HCT116 (cell line): ENCODE data around the gene DLG4. TPM values are rescaled to one million over a fixed set of nuclear protein-coding genes. Genes with fewer than 3 reads are reported as not detected.

Experiments
- ATAC-seq: fragments of 200-7000 bp; cut with Tn5 transposase; 2 replicates; pipeline ENCODE4 v1.9.1; 2020; ENCODE audit warnings: mild to moderate bottlenecking, moderate library complexity
- BruUV-seq: library from RNA; stranded (reverse); fragments of 400-500 nt; replicated peaks from 2 replicates; lab custom pipeline; 2021; lab: Mats Ljungman, UMichigan
- CTCF ChIA-PET: fragments of 300-600 bp; sonication (Branson Sonifier 250); formaldehyde crosslinking; loops from one replicate; lab custom pipeline; 2021; ENCODE audit warnings: antibody characterized with exemption; lab: Charles Lee
- POLR2A ChIA-PET: fragments of 300-600, 350-600 bp; sonication (Branson Sonifier 250); formaldehyde crosslinking; loops from one replicate; lab custom pipeline; 2021; ENCODE audit warnings: antibody characterized with exemption; lab: Charles Lee
- RAD21 ChIA-PET, 2 experiments: fragments of 300-600 bp; sonication (Branson Sonifier 250); formaldehyde crosslinking; loops; one replicate each; lab custom pipeline; 2023; ENCODE audit warnings: low total read pairs in 2 of 2; ENCODE audit not compliant: uncharacterized antibody in 2 of 2, unreplicated experiment in 2 of 2, low non-redundant PET in 1 of 2; lab: Charles Lee
- DNase-seq: peaks from one replicate; pipeline ENCODE4 v3.0.0-alpha.2; 2010; ENCODE audit warnings: low read depth, low spot score
- H2AFZ ChIP-seq: fragments of 200-600 bp; shearing (Covaris generic), sonication (generic); 2 replicates; pipeline ENCODE4 v1.6.1; 2017; ENCODE audit warnings: low read depth, mixed run types, mixed read lengths, antibody characterized with exemption, low read length; ENCODE audit not compliant: poor library complexity, severe bottlenecking
- H3K27ac ChIP-seq: 2 replicates; pipeline ENCODE4 v1.5.1; 2012; ENCODE audit warnings: low read depth, low read length
- H3K27me3 ChIP-seq: fragments of 200-600 bp; sonication (generic); 2 replicates; pipeline ENCODE4 v1.6.1; 2016; ENCODE audit warnings: mixed run types, low read length, mixed read lengths; ENCODE audit not compliant: insufficient read depth
- H3K36me3 ChIP-seq, 2 experiments: fragments of 200-500 bp in 1 of 2; fragments of 200-600 bp in 1 of 2; sonication (Bioruptor generic) in 1 of 2; sonication (generic) in 1 of 2; 2 replicates each; pipeline versions ENCODE4 v1.5.1 to v1.6.1; 2014 to 2016; ENCODE audit warnings: low read length in 2 of 2, inconsistent platforms in 1 of 2, mixed read lengths in 1 of 2, mixed run types in 1 of 2; ENCODE audit not compliant: insufficient read depth in 2 of 2, control insufficient read depth in 1 of 2
- H3K4me1 ChIP-seq, 2 experiments: fragments of 200-600 bp in 1 of 2; sonication (generic) in 1 of 2; 2 replicates each; pipeline versions ENCODE4 v1.5.1 to v1.6.1; 2012 to 2017; ENCODE audit warnings: low read length in 2 of 2, inconsistent platforms in 1 of 2, mild to moderate bottlenecking in 1 of 2, mixed read lengths in 1 of 2, mixed run types in 1 of 2, moderate library complexity in 1 of 2; ENCODE audit not compliant: insufficient read depth in 2 of 2, control insufficient read depth in 1 of 2
- H3K4me2 ChIP-seq: fragments of 200-600 bp; sonication (generic); 2 replicates; pipeline ENCODE4 v1.6.1; 2017; ENCODE audit warnings: mixed run types, low read length, mixed read lengths
- H3K4me3 ChIP-seq, 2 experiments: fragments of 200-600 bp in 1 of 2; sonication (generic) in 1 of 2; replicated peaks in 1 of 2; 2 replicates each; pipeline ENCODE4 v1.5.1; 2011 to 2016; ENCODE audit warnings: low read length in 2 of 2, control low read depth in 1 of 2, low read depth in 1 of 2, mild to moderate bottlenecking in 1 of 2, mixed read lengths in 1 of 2, mixed run types in 1 of 2
- H3K79me2 ChIP-seq: fragments of 200-600 bp; sonication (generic); 2 replicates; pipeline ENCODE4 v1.6.1; 2017; ENCODE audit warnings: mild to moderate bottlenecking, mixed run types, low read length, moderate library complexity, mixed read lengths; ENCODE audit not compliant: insufficient read depth
- H3K9ac ChIP-seq: fragments of 200-600 bp; sonication (generic); 2 replicates; pipeline ENCODE4 v1.6.1; 2016; ENCODE audit warnings: low read length, mixed read lengths
- H3K9me2 ChIP-seq: fragments of 200-600 bp; sonication (generic), shearing (Covaris generic); 2 replicates; pipeline ENCODE4 v1.6.1; 2017; ENCODE audit warnings: mixed run types, mild to moderate bottlenecking, moderate library complexity; ENCODE audit not compliant: insufficient read depth
- H3K9me3 ChIP-seq, 2 experiments: fragments of 200-500 bp in 1 of 2; fragments of 200-600 bp in 1 of 2; sonication (Bioruptor generic) in 1 of 2; sonication (generic) in 1 of 2; 2 replicates each; pipeline ENCODE4 v1.6.1; 2014 to 2017; ENCODE audit warnings: low read length in 2 of 2, mixed read lengths in 2 of 2, inconsistent platforms in 1 of 2, low read depth in 1 of 2, mild to moderate bottlenecking in 1 of 2, mixed run types in 1 of 2, moderate library complexity in 1 of 2; ENCODE audit not compliant: control insufficient read depth in 1 of 2, insufficient read depth in 1 of 2
- H4K20me1 ChIP-seq: fragments of 200-600 bp; sonication (generic), shearing (Covaris generic); 2 replicates; pipeline ENCODE4 v1.6.1; 2017; ENCODE audit warnings: mixed run types, mild to moderate bottlenecking, moderate library complexity; ENCODE audit not compliant: insufficient read depth
- EZH2 ChIP-seq: fragments of 200-600 bp; sonication (generic); IDR thresholded peaks from 2 replicates; pipeline ENCODE4 v1.6.1; 2017; ENCODE audit warnings: antibody characterized with exemption, mixed run types
- SP1 ChIP-seq: IDR thresholded peaks from 2 replicates; pipeline ENCODE4 v1.6.1; 2012; ENCODE audit warnings: low read depth
- intact Hi-C: fragments of 100-400 bp; cut with micrococcal nuclease; formaldehyde crosslinking; loops from 2 replicates; pipeline ENCODE4 v1.10.0; 2022
- total RNA-seq: library from RNA; stranded (reverse); gene quantifications from one replicate; pipeline ENCODE4 v1.2.1, GENCODE V29; 2021; ENCODE audit not compliant: unreplicated experiment
- TF ChIP-seq, protein P1 (sequence below): IDR thresholded peaks from 2 replicates; pipeline ENCODE4 v1.6.1; 2012; ENCODE audit warnings: low read depth
- TF ChIP-seq, protein P2 (sequence below), 3 experiments: fragments of 200-600 bp in 1 of 3; sonication (generic) in 1 of 3; IDR thresholded peaks in 2 of 3; conservative IDR thresholded peaks in 1 of 3; 2 replicates each; pipeline ENCODE4 v1.5.1; 2012 to 2017; ENCODE audit warnings: low read depth in 2 of 3, low read length in 2 of 3, antibody characterized with exemption in 1 of 3, borderline replicate concordance in 1 of 3, control low read depth in 1 of 3, mild to moderate bottlenecking in 1 of 3, mixed read lengths in 1 of 3, mixed run types in 1 of 3, moderate library complexity in 1 of 3; ENCODE audit not compliant: insufficient read depth in 1 of 3
- TF ChIP-seq, protein P3 (sequence below): IDR thresholded peaks from 2 replicates; pipeline ENCODE4 v1.6.1; 2012

The DLG4 gene
- total RNA-seq, 1 experiment from 2014 or later = 15.0 TPM

DNA sequence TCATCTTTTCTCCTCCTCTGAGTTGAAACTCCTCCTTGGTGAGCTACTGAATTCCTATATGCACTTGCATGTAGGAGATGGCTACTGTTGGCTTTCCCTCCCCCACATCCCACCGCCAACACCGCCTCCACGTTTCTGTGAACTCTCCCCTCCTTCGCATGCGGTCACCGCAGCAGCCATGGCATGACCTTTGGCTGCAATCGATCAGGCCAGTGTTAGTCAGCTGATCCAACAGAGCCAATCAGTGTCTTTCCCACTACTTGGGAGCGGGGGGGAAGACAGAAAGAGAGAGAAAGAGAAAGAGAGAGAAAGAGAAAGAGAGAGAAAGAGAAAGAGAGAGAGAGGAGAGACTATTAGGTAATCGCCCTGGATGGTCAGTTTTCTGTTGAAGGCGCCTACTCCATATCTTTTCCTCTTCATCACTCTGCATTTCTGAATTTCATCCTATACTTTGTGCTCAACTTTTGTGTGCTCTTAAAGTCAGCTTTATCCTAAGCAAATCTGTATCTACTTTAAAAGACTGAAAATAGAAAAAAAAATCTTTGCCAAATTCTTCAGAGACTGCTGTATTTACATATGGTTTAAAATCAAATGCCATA lies 63.2 kb downstream of the DLG4 start (continued):
- TF ChIP-seq, protein P1, sequence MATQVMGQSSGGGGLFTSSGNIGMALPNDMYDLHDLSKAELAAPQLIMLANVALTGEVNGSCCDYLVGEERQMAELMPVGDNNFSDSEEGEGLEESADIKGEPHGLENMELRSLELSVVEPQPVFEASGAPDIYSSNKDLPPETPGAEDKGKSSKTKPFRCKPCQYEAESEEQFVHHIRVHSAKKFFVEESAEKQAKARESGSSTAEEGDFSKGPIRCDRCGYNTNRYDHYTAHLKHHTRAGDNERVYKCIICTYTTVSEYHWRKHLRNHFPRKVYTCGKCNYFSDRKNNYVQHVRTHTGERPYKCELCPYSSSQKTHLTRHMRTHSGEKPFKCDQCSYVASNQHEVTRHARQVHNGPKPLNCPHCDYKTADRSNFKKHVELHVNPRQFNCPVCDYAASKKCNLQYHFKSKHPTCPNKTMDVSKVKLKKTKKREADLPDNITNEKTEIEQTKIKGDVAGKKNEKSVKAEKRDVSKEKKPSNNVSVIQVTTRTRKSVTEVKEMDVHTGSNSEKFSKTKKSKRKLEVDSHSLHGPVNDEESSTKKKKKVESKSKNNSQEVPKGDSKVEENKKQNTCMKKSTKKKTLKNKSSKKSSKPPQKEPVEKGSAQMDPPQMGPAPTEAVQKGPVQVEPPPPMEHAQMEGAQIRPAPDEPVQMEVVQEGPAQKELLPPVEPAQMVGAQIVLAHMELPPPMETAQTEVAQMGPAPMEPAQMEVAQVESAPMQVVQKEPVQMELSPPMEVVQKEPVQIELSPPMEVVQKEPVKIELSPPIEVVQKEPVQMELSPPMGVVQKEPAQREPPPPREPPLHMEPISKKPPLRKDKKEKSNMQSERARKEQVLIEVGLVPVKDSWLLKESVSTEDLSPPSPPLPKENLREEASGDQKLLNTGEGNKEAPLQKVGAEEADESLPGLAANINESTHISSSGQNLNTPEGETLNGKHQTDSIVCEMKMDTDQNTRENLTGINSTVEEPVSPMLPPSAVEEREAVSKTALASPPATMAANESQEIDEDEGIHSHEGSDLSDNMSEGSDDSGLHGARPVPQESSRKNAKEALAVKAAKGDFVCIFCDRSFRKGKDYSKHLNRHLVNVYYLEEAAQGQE = no peak
- no peak for TF ChIP-seq SP1

DNA sequence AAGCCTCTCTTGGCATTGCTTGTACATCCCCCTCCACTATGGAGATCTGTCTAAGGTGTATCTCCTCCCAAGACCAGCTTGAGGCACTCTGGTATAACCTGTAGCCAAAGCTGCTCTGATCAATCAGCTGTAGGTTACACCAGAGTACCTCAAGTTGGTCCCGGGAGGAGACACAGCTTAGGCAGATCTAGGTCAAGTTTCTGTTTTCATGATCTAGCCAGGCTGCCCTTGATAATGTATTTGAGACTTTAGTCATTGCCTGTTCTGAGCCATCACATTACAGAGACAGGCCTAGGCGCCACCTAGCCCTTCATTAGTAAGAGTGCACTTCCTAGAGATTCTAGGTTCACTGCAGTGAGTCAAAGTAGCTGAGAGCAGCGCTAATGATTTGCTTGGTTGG lies 71.9 kb downstream of the DLG4 start:
- no peaks in the 10 kb centered on the region for H3K4me1 ChIP-seq
- H3K36me3 ChIP-seq = no peaks in the 10 kb centered on the region
- TF ChIP-seq EZH2 = no peak
- TF ChIP-seq, protein P2, sequence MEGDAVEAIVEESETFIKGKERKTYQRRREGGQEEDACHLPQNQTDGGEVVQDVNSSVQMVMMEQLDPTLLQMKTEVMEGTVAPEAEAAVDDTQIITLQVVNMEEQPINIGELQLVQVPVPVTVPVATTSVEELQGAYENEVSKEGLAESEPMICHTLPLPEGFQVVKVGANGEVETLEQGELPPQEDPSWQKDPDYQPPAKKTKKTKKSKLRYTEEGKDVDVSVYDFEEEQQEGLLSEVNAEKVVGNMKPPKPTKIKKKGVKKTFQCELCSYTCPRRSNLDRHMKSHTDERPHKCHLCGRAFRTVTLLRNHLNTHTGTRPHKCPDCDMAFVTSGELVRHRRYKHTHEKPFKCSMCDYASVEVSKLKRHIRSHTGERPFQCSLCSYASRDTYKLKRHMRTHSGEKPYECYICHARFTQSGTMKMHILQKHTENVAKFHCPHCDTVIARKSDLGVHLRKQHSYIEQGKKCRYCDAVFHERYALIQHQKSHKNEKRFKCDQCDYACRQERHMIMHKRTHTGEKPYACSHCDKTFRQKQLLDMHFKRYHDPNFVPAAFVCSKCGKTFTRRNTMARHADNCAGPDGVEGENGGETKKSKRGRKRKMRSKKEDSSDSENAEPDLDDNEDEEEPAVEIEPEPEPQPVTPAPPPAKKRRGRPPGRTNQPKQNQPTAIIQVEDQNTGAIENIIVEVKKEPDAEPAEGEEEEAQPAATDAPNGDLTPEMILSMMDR (IDR thresholded peaks at IDR 0.05 in 2 of 3, conservative IDR thresholded peaks at IDR 0.05 in 1 of 3; ENCODE audit: borderline replicate concordance in 1 of 3, insufficient read depth in 1 of 3, low read depth in 2 of 3, low read length in 2 of 3) = no peak
- TF ChIP-seq, protein P3, sequence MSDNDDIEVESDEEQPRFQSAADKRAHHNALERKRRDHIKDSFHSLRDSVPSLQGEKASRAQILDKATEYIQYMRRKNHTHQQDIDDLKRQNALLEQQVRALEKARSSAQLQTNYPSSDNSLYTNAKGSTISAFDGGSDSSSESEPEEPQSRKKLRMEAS = no peak
- CTCF ChIA-PET = interaction anchor here (0.9 to 1.3 kb wide), 2 partner anchors 11 to 95 kb away, joined by 3 read pairs; no protein-coding TSS in a partner anchor
- no peak overlapping the region for H3K9ac ChIP-seq
- no peak overlapping the region for H3K4me2 ChIP-seq
- H3K4me3 ChIP-seq = no peak overlapping the region
- H3K79me2 ChIP-seq = no peaks in the 10 kb centered on the region
- ATAC-seq (peak; percentile 67), DNase-seq (no peak)
- H4K20me1 ChIP-seq = no peaks in the 10 kb centered on the region
- no peaks in the 10 kb centered on the region for H3K27me3 ChIP-seq
- RAD21 ChIA-PET = no interaction called here
- H2AFZ ChIP-seq = no peak overlapping the region
- no peaks in the 10 kb centered on the region for H3K9me2 ChIP-seq
- POLR2A ChIA-PET = no interaction called here
- H3K27ac ChIP-seq = no peak overlapping the region
- no peaks in the 10 kb centered on the region for H3K9me3 ChIP-seq
- no TSS peak for BruUV-seq
- intact Hi-C loops = no loop called here
